ENCODE results near the gene NXPE2. TPM values are rescaled to one million over a fixed set of nuclear protein-coding genes. Genes with fewer than 3 reads are reported as not detected.

The NXPE2 gene
- 0.07 TPM in 2 replicates for total RNA-seq

GRCh38 chr11:114678125-114679036 is at the start of gene NXPE2:
TSS of gene NXPE2 (plus strand) at chr11:114678527. CDS start at chr11:114678576, 49 bp downstream.

Other genes with a start within 250 kb of the NXPE2 start
- gene REXO2, start 239.1 kb upstream of the NXPE2 start, total RNA-seq: 155 and 209 TPM in 2 replicates
- gene NXPE1, start 118.6 kb upstream of the NXPE2 start, total RNA-seq: not detected in 2 replicates
- gene NXPE4, start 82.7 kb upstream of the NXPE2 start, total RNA-seq: not detected in 2 replicates

All from smooth muscle cell of the pulmonary artery (primary cell).